WTC11 (cell line): ENCODE measurements around the gene GADD45B. TPM values are rescaled to one million over a fixed set of nuclear protein-coding genes. Genes with fewer than 3 reads are reported as not detected.

Experiments used
- ATAC-seq: fragments of 200-7000 bp; cut with Tn5 transposase; 2 replicates; pipeline ENCODE4 v1.10.0; 2021; ENCODE audit warnings: mild to moderate bottlenecking, moderate library complexity
- CTCF ChIA-PET: fragments of 300-600 bp; sonication (Branson Sonifier 250); formaldehyde crosslinking; loops from one replicate; lab custom pipeline; 2021; ENCODE audit warnings: antibody characterized with exemption; lab: Charles Lee
- POLR2A ChIA-PET: fragments of 350-600 bp; sonication (Branson Sonifier 250); formaldehyde crosslinking; loops from one replicate; lab custom pipeline; 2021; ENCODE audit warnings: antibody characterized with exemption; lab: Charles Lee
- DNase-seq: peaks from one replicate; pipeline ENCODE4 v3.0.0; 2021; ENCODE audit warnings: low spot score
- H3K27ac Mint-ChIP-seq: 2 replicates; pipeline ENCODE4 v1.8.0; 2021; ENCODE audit warnings: mixed read lengths
- H3K27me3 Mint-ChIP-seq: 2 replicates; pipeline ENCODE4 v1.8.0; 2021; ENCODE audit warnings: low read depth, mild to moderate bottlenecking, moderate library complexity, mixed read lengths
- H3K36me3 Mint-ChIP-seq: 2 replicates; pipeline ENCODE4 v1.8.0; 2021; ENCODE audit warnings: mixed read lengths
- H3K4me1 Mint-ChIP-seq: 2 replicates; pipeline ENCODE4 v1.8.0; 2022; ENCODE audit warnings: mixed read lengths
- H3K4me3 Mint-ChIP-seq: 2 replicates; pipeline ENCODE4 v1.8.0; 2021; ENCODE audit warnings: mild to moderate bottlenecking, moderate library complexity, mixed read lengths
- H3K9me3 Mint-ChIP-seq: 2 replicates; pipeline ENCODE4 v1.8.0; 2021; ENCODE audit warnings: mixed read lengths
- ATF1 ChIP-seq: sonication (generic); formaldehyde crosslinking; IDR thresholded peaks from 2 replicates; pipeline ENCODE4 v1.8.1; 2023; ENCODE audit warnings: mild to moderate bottlenecking, moderate library complexity, missing genetic modification reagents
- CDX4 ChIP-seq: fragments of 250-450 bp; sonication (Bioruptor Pico); IDR thresholded peaks from 2 replicates; pipeline ENCODE4 v1.9.0; 2021; ENCODE audit warnings: moderate library complexity, mild to moderate bottlenecking, inconsistent platforms, borderline replicate concordance
- CREM ChIP-seq: sonication (generic); formaldehyde crosslinking; IDR thresholded peaks from 2 replicates; pipeline ENCODE4 v1.8.1; 2022; ENCODE audit warnings: mild to moderate bottlenecking, missing genetic modification reagents, moderate library complexity
- CTCF ChIP-seq: fragments of 200-600 bp; IDR thresholded peaks from 2 replicates; pipeline ENCODE4 v1.8.0; 2022; ENCODE audit warnings: antibody characterized with exemption
- E2F4 ChIP-seq: sonication (generic); formaldehyde crosslinking; IDR thresholded peaks from 2 replicates; pipeline ENCODE4 v1.8.1; 2022; ENCODE audit warnings: low read depth, mild to moderate bottlenecking, moderate library complexity, missing genetic modification reagents, borderline replicate concordance
- ESRRA ChIP-seq: sonication (generic); formaldehyde crosslinking; IDR thresholded peaks from 2 replicates; pipeline ENCODE4 v1.8.1; 2022; ENCODE audit warnings: mild to moderate bottlenecking, missing genetic modification reagents, borderline replicate concordance
- FOXP1 ChIP-seq: sonication (generic); formaldehyde crosslinking; IDR thresholded peaks from 2 replicates; pipeline ENCODE4 v1.8.0; 2022; ENCODE audit warnings: missing genetic modification reagents, mild to moderate bottlenecking, moderate library complexity, borderline replicate concordance
- HMGA2 ChIP-seq: fragments of 250-450 bp; sonication (Bioruptor Pico); IDR thresholded peaks from 2 replicates; pipeline ENCODE4 v1.4.0; 2021; ENCODE audit warnings: mild to moderate bottlenecking, moderate library complexity
- JUN ChIP-seq: sonication (generic); formaldehyde crosslinking; IDR thresholded peaks from 2 replicates; pipeline ENCODE4 v1.8.0; 2023; ENCODE audit warnings: mild to moderate bottlenecking, missing genetic modification reagents
- MLX ChIP-seq: sonication (generic); formaldehyde crosslinking; IDR thresholded peaks from 2 replicates; pipeline ENCODE4 v1.8.1; 2023; ENCODE audit warnings: mild to moderate bottlenecking, missing genetic modification reagents, moderate library complexity
- NR3C1 ChIP-seq: sonication (generic); formaldehyde crosslinking; conservative IDR thresholded peaks from 2 replicates; pipeline ENCODE4 v1.8.1; 2023; ENCODE audit warnings: low read depth, mild to moderate bottlenecking, missing genetic modification reagents
- PREB ChIP-seq: sonication (generic); formaldehyde crosslinking; IDR thresholded peaks from 2 replicates; pipeline ENCODE4 v1.8.1; 2022; ENCODE audit warnings: mild to moderate bottlenecking, missing genetic modification reagents, moderate library complexity, borderline replicate concordance
- RORB ChIP-seq: fragments of 250-450 bp; sonication (Bioruptor Pico); IDR thresholded peaks from 2 replicates; pipeline ENCODE4 v1.9.0; 2021; ENCODE audit warnings: mild to moderate bottlenecking
- SMAD3 ChIP-seq: sonication (generic); formaldehyde crosslinking; IDR thresholded peaks from 2 replicates; pipeline ENCODE4 v1.8.0; 2022; ENCODE audit warnings: missing genetic modification reagents, mild to moderate bottlenecking, borderline replicate concordance
- SMAD4 ChIP-seq: sonication (generic); formaldehyde crosslinking; IDR thresholded peaks from 2 replicates; pipeline ENCODE4 v1.8.0; 2022; ENCODE audit warnings: mild to moderate bottlenecking, missing genetic modification reagents
- SOX15 ChIP-seq: fragments of 250-450 bp; sonication (Bioruptor Pico); IDR thresholded peaks from 2 replicates; pipeline ENCODE4 v1.9.0; 2021; ENCODE audit warnings: mild to moderate bottlenecking
- TP53 ChIP-seq: sonication (generic); formaldehyde crosslinking; IDR thresholded peaks from 2 replicates; pipeline ENCODE4 v1.8.1; 2023; ENCODE audit warnings: mild to moderate bottlenecking, missing genetic modification reagents
- ZBTB43 ChIP-seq: sonication (generic); formaldehyde crosslinking; IDR thresholded peaks from 2 replicates; pipeline ENCODE4 v1.8.1; 2023; ENCODE audit warnings: mild to moderate bottlenecking, missing genetic modification reagents
- ZMAT4 ChIP-seq: fragments of 250-450 bp; sonication (Bioruptor Pico); IDR thresholded peaks from 2 replicates; pipeline ENCODE4 v1.9.0; 2021; ENCODE audit warnings: mild to moderate bottlenecking
- ZNF121 ChIP-seq: sonication (generic); formaldehyde crosslinking; IDR thresholded peaks from 2 replicates; pipeline ENCODE4 v1.8.0; 2023; ENCODE audit warnings: missing genetic modification reagents
- ZNF317 ChIP-seq: sonication (generic); formaldehyde crosslinking; IDR thresholded peaks from 2 replicates; pipeline ENCODE4 v1.8.1; 2023; ENCODE audit warnings: low read depth, mild to moderate bottlenecking, moderate library complexity, missing genetic modification reagents, borderline replicate concordance
- ZNF423 ChIP-seq: fragments of 250-450 bp; sonication (Bioruptor Pico); IDR thresholded peaks from 2 replicates; pipeline ENCODE4 v2.1.2; 2022; ENCODE audit warnings: mild to moderate bottlenecking, moderate library complexity
- ZNF425 ChIP-seq: fragments of 250-450 bp; sonication (Bioruptor Pico); conservative IDR thresholded peaks from 2 replicates; pipeline ENCODE4 v1.9.0; 2021; ENCODE audit warnings: mild to moderate bottlenecking
- ZSCAN18 ChIP-seq: fragments of 250-450 bp; sonication (Bioruptor Pico); IDR thresholded peaks from 2 replicates; pipeline ENCODE4 v2.1.2; 2022; ENCODE audit warnings: mild to moderate bottlenecking, moderate library complexity
- total RNA-seq: library from RNA; stranded (reverse); gene quantifications from 3 replicates; pipeline ENCODE4 v1.2.3, GENCODE V29; 2021

The GADD45B gene
- total RNA-seq, 1 experiment from 2014 or later, result 17.9 TPM

- ATAC-seq (no peak), DNase-seq (no peak)
- Mint-ChIP-seq H3K36me3 (peaks cover 27% of the 10 kb centered on the region), H3K9me3 (no peaks in the 10 kb centered on the region), H3K4me3 (no peak overlapping the region), H3K27me3 (no peaks in the 10 kb centered on the region), H3K27ac (no peak overlapping the region), H3K4me1 (no peaks in the 10 kb centered on the region)
- TF ChIP-seq ZMAT4 (CRISPR knock-in tag), result no peak
- no peak for TF ChIP-seq CDX4 (CRISPR knock-in tag)
- no peak for TF ChIP-seq CTCF
- TF ChIP-seq SMAD3, result no peak
- no peak for TF ChIP-seq MLX (CRISPR knock-in tag)
- no peak for TF ChIP-seq TP53 (CRISPR knock-in tag)
- no peak for TF ChIP-seq ZNF121 (CRISPR knock-in tag)
- TF ChIP-seq, all 79 proteins: peak for 0
- ChIA-PET POLR2A (no interaction called here), CTCF (interaction anchor here (0.8 kb wide), 1 partner anchor 35 kb away, joined by 6 read pairs; no protein-coding TSS in a partner anchor)
Measured at GRCh38 chr19:2436926-2437325, 39.0 kb upstream of the GADD45B start.

- ChIA-PET CTCF (interaction anchor here (0.7 to 2.1 kb wide), 2 partner anchors 10 to 267 kb away, joined by 3 to 5 read pairs; no protein-coding TSS in a partner anchor), POLR2A (interaction anchor here (0.7 kb wide), 1 partner anchor 128 kb away, joined by 8 read pairs; no protein-coding TSS in a partner anchor)
- ATAC-seq (no peak), DNase-seq (no peak)
- no peak overlapping the region for H3K27ac Mint-ChIP-seq
- H3K4me1 Mint-ChIP-seq, result no peaks in the 10 kb centered on the region
- no peaks in the 10 kb centered on the region for H3K9me3 Mint-ChIP-seq
- no peak overlapping the region for H3K4me3 Mint-ChIP-seq
- peaks cover 22% of the 10 kb centered on the region for H3K36me3 Mint-ChIP-seq
- H3K27me3 Mint-ChIP-seq, result no peaks in the 10 kb centered on the region
- TF ChIP-seq JUN (CRISPR knock-in tag) (no peak), E2F4 (CRISPR knock-in tag) (no peak), NR3C1 (no peak), ZBTB43 (CRISPR knock-in tag) (no peak), ZNF423 (CRISPR knock-in tag) (no peak), MLX (CRISPR knock-in tag) (no peak), HMGA2 (CRISPR knock-in tag) (no peak), PREB (no peak), RORB (CRISPR knock-in tag) (no peak), ZNF317 (CRISPR knock-in tag) (no peak), SOX15 (CRISPR knock-in tag) (no peak), CREM (CRISPR knock-in tag) (no peak), ZNF425 (CRISPR knock-in tag) (no peak), FOXP1 (no peak), SMAD4 (CRISPR knock-in tag) (no peak), ATF1 (CRISPR knock-in tag) (no peak), ZSCAN18 (no peak), ESRRA (CRISPR knock-in tag) (no peak)
Measured at GRCh38 chr19:2438178-2438577, 37.7 kb upstream of the GADD45B start.
